Measurements from ENCODE around the gene ACTR3. TPM values are rescaled to one million over a fixed set of nuclear protein-coding genes. Genes with fewer than 3 reads are reported as not detected.

ACTR3 gene
- total RNA-seq, 1 experiment from 2014 or later: 169 TPM

- Mint-ChIP-seq H3K27me3 (ENCODE audit: low read depth) (peaks cover 52% of the 10 kb centered on the region), H3K27ac (no peak overlapping the region), H3K4me1 (no peaks in the 10 kb centered on the region), H3K9me3 (no peaks in the 10 kb centered on the region), H3K4me3 (no peak overlapping the region), H3K36me3 (no peaks in the 10 kb centered on the region)
- no peak for TF ChIP-seq GRHL2 (CRISPR knock-in tag; IDR thresholded peaks at IDR 0.05; ENCODE audit: insufficient replicate concordance, severe bottlenecking)
- TF ChIP-seq STAT6 (CRISPR knock-in tag; conservative IDR thresholded peaks at IDR 0.05; ENCODE audit: low read depth): no peak
- TF ChIP-seq RELA (CRISPR knock-in tag; IDR thresholded peaks at IDR 0.05; ENCODE audit: borderline replicate concordance): no peak
- TF ChIP-seq, protein P1, sequence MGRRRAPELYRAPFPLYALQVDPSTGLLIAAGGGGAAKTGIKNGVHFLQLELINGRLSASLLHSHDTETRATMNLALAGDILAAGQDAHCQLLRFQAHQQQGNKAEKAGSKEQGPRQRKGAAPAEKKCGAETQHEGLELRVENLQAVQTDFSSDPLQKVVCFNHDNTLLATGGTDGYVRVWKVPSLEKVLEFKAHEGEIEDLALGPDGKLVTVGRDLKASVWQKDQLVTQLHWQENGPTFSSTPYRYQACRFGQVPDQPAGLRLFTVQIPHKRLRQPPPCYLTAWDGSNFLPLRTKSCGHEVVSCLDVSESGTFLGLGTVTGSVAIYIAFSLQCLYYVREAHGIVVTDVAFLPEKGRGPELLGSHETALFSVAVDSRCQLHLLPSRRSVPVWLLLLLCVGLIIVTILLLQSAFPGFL (CRISPR knock-in tag; IDR thresholded peaks at IDR 0.05; ENCODE audit: borderline replicate concordance): no peak
- TF ChIP-seq RORB (CRISPR knock-in tag; IDR thresholded peaks at IDR 0.05): no peak
- no peak for TF ChIP-seq ZNF396 (CRISPR knock-in tag; IDR thresholded peaks at IDR 0.05; ENCODE audit: borderline replicate concordance)
- ChIA-PET CTCF (no interaction called here), POLR2A (no interaction called here)
- ATAC-seq: no peak
- no peak for DNase-seq (ENCODE audit: low spot score)
These were observed 31.1 kb upstream of the ACTR3 start for GRCh38 chr2:113858764-113859163.

DNA sequence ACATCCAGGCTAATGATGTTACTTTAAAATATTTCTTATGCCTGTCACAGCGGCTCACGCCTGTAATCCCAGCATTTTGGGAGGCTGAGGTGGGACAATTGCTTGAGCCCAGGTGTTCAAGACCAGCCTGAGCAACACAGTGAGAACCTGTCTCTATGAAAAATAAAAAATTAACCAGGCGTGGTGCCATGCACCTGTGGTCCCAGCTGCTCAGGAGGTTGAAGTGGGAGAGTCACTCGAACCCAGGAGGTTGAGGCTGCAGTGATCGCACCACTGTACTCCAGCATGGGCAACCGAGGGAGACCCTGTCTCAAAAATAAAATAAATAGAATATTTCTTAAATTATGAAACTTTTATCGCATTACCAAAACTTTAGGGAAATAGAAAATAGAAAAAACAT lies 28.1 kb upstream of the ACTR3 start:
- no peak overlapping the region for H3K27ac Mint-ChIP-seq
- peaks cover 82% of the 10 kb centered on the region for H3K27me3 Mint-ChIP-seq (ENCODE audit: low read depth)
- 0 out of 2 replicates have a peak, but pooled peaks cover 4% of the 10 kb centered on the region for H3K4me1 Mint-ChIP-seq
- ATAC-seq: no peak
- ChIA-PET CTCF (no interaction called here), POLR2A (no interaction called here)
- H3K4me3 Mint-ChIP-seq: no peak overlapping the region
- no peak for DNase-seq (ENCODE audit: low spot score)
- H3K36me3 Mint-ChIP-seq: no peaks in the 10 kb centered on the region
- H3K9me3 Mint-ChIP-seq: no peaks in the 10 kb centered on the region
- TF ChIP-seq ZNF423 (CRISPR knock-in tag; IDR thresholded peaks at IDR 0.05): no peak
- TF ChIP-seq, protein P2, sequence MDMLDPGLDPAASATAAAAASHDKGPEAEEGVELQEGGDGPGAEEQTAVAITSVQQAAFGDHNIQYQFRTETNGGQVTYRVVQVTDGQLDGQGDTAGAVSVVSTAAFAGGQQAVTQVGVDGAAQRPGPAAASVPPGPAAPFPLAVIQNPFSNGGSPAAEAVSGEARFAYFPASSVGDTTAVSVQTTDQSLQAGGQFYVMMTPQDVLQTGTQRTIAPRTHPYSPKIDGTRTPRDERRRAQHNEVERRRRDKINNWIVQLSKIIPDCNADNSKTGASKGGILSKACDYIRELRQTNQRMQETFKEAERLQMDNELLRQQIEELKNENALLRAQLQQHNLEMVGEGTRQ (CRISPR knock-in tag; IDR thresholded peaks at IDR 0.05): no peak
- TF ChIP-seq ELF4 (CRISPR knock-in tag; IDR thresholded peaks at IDR 0.05; ENCODE audit: low read depth): no peak
- no peak for TF ChIP-seq HMGXB4 (CRISPR knock-in tag; IDR thresholded peaks at IDR 0.05)
- TF ChIP-seq, protein P3, sequence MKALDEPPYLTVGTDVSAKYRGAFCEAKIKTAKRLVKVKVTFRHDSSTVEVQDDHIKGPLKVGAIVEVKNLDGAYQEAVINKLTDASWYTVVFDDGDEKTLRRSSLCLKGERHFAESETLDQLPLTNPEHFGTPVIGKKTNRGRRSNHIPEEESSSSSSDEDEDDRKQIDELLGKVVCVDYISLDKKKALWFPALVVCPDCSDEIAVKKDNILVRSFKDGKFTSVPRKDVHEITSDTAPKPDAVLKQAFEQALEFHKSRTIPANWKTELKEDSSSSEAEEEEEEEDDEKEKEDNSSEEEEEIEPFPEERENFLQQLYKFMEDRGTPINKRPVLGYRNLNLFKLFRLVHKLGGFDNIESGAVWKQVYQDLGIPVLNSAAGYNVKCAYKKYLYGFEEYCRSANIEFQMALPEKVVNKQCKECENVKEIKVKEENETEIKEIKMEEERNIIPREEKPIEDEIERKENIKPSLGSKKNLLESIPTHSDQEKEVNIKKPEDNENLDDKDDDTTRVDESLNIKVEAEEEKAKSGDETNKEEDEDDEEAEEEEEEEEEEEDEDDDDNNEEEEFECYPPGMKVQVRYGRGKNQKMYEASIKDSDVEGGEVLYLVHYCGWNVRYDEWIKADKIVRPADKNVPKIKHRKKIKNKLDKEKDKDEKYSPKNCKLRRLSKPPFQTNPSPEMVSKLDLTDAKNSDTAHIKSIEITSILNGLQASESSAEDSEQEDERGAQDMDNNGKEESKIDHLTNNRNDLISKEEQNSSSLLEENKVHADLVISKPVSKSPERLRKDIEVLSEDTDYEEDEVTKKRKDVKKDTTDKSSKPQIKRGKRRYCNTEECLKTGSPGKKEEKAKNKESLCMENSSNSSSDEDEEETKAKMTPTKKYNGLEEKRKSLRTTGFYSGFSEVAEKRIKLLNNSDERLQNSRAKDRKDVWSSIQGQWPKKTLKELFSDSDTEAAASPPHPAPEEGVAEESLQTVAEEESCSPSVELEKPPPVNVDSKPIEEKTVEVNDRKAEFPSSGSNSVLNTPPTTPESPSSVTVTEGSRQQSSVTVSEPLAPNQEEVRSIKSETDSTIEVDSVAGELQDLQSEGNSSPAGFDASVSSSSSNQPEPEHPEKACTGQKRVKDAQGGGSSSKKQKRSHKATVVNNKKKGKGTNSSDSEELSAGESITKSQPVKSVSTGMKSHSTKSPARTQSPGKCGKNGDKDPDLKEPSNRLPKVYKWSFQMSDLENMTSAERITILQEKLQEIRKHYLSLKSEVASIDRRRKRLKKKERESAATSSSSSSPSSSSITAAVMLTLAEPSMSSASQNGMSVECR (CRISPR knock-in tag; IDR thresholded peaks at IDR 0.05; ENCODE audit: borderline replicate concordance): no peak
- no peak for TF ChIP-seq E2F4 (CRISPR knock-in tag; IDR thresholded peaks at IDR 0.05; ENCODE audit: borderline replicate concordance, low read depth)
- TF ChIP-seq, protein P4, sequence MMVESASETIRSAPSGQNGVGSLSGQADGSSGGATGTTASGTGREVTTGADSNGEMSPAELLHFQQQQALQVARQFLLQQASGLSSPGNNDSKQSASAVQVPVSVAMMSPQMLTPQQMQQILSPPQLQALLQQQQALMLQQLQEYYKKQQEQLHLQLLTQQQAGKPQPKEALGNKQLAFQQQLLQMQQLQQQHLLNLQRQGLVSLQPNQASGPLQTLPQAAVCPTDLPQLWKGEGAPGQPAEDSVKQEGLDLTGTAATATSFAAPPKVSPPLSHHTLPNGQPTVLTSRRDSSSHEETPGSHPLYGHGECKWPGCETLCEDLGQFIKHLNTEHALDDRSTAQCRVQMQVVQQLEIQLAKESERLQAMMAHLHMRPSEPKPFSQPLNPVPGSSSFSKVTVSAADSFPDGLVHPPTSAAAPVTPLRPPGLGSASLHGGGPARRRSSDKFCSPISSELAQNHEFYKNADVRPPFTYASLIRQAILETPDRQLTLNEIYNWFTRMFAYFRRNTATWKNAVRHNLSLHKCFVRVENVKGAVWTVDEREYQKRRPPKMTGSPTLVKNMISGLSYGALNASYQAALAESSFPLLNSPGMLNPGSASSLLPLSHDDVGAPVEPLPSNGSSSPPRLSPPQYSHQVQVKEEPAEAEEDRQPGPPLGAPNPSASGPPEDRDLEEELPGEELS (CRISPR knock-in tag; IDR thresholded peaks at IDR 0.05): no peak
- TF ChIP-seq, protein P5, sequence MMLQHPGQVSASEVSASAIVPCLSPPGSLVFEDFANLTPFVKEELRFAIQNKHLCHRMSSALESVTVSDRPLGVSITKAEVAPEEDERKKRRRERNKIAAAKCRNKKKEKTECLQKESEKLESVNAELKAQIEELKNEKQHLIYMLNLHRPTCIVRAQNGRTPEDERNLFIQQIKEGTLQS (CRISPR knock-in tag; conservative IDR thresholded peaks at IDR 0.05): no peak
- TF ChIP-seq, protein P6, sequence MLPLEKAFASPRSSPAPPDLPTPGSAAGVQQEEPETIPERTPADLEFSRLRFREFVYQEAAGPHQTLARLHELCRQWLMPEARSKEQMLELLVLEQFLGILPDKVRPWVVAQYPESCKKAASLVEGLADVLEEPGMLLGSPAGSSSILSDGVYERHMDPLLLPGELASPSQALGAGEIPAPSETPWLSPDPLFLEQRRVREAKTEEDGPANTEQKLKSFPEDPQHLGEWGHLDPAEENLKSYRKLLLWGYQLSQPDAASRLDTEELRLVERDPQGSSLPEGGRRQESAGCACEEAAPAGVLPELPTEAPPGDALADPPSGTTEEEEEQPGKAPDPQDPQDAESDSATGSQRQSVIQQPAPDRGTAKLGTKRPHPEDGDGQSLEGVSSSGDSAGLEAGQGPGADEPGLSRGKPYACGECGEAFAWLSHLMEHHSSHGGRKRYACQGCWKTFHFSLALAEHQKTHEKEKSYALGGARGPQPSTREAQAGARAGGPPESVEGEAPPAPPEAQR (CRISPR knock-in tag; IDR thresholded peaks at IDR 0.05): no peak
- TF ChIP-seq SMAD4 (CRISPR knock-in tag; IDR thresholded peaks at IDR 0.05): no peak

Data from WTC11 (cell line).